GM23338 (cell line): Measurements from ENCODE around the gene ZNF148. TPM values are rescaled to one million over a fixed set of nuclear protein-coding genes. Genes with fewer than 3 reads are reported as not detected.

Experiments used
- ATAC-seq: fragments of 200-7000 bp; cut with Tn5 transposase; 3 replicates; pipeline ENCODE4 v1.9.1; 2020
- DNase-seq: peaks from one replicate; pipeline ENCODE4 v3.0.0-alpha.2; 2015; ENCODE audit warnings: low spot score
- H2AFZ ChIP-seq: fragments of 200-600 bp; sonication (generic); 2 replicates; pipeline ENCODE4 v1.8.0; 2016; ENCODE audit warnings: antibody characterized with exemption, mild to moderate bottlenecking, moderate library complexity
- H3F3A ChIP-seq: fragments of 200-600 bp; sonication (generic); replicated peaks from 2 replicates; pipeline ENCODE4 v1.8.0; 2017; ENCODE audit warnings: antibody characterized with exemption, mixed run types, low read depth
- H3K27ac ChIP-seq: fragments of 200-600 bp; sonication (generic); 2 replicates; pipeline ENCODE4 v1.6.1; 2016; ENCODE audit warnings: low read depth
- H3K27me3 ChIP-seq: fragments of 200-600 bp; sonication (generic); 2 replicates; pipeline ENCODE4 v1.8.0; 2016; ENCODE audit warnings: mild to moderate bottlenecking, mixed run types, moderate library complexity; ENCODE audit not compliant: insufficient read depth
- H3K36me3 ChIP-seq: fragments of 200-600 bp; sonication (generic); 2 replicates; pipeline ENCODE4 v1.8.0; 2016; ENCODE audit warnings: mild to moderate bottlenecking; ENCODE audit not compliant: insufficient read depth
- H3K4me1 ChIP-seq: fragments of 200-600 bp; sonication (generic); 2 replicates; pipeline ENCODE4 v1.8.0; 2016; ENCODE audit warnings: mild to moderate bottlenecking, moderate library complexity; ENCODE audit not compliant: insufficient read depth
- H3K4me2 ChIP-seq: fragments of 200-600 bp; sonication (generic); 2 replicates; pipeline ENCODE4 v1.7.1; 2017; ENCODE audit warnings: mixed run types
- H3K4me3 ChIP-seq: fragments of 200-600 bp; sonication (generic); 2 replicates; pipeline ENCODE4 v1.6.1; 2016; ENCODE audit warnings: mixed run types
- H3K79me2 ChIP-seq: fragments of 200-600 bp; sonication (generic); replicated peaks from 2 replicates; pipeline ENCODE4 v1.8.0; 2017; ENCODE audit warnings: mild to moderate bottlenecking; ENCODE audit not compliant: insufficient read depth
- H3K9me2 ChIP-seq: fragments of 200-600 bp; sonication (generic); 2 replicates; pipeline ENCODE4 v1.8.0; 2017; ENCODE audit not compliant: insufficient read depth
- H4K20me1 ChIP-seq: fragments of 200-600 bp; sonication (generic); replicated peaks from 2 replicates; pipeline ENCODE4 v1.8.0; 2017; ENCODE audit warnings: mild to moderate bottlenecking; ENCODE audit not compliant: insufficient read depth
- H3K27ac Mint-ChIP-seq: 2 replicates; pipeline ENCODE4 v1.8.0; 2020; ENCODE audit warnings: inconsistent platforms, mild to moderate bottlenecking, moderate library complexity, mixed read lengths
- H3K27me3 Mint-ChIP-seq: 3 replicates; pipeline ENCODE4 v1.8.0; 2022; ENCODE audit warnings: low read depth, mild to moderate bottlenecking, moderate library complexity, mixed read lengths, inconsistent platforms; ENCODE audit not compliant: insufficient read depth, poor library complexity
- H3K36me3 Mint-ChIP-seq: 3 replicates; pipeline ENCODE4 v1.8.0; 2021; ENCODE audit warnings: low read depth, mild to moderate bottlenecking, inconsistent platforms, moderate library complexity, mixed read lengths
- H3K4me1 Mint-ChIP-seq: 3 replicates; pipeline ENCODE4 v1.8.0; 2020; ENCODE audit warnings: mild to moderate bottlenecking, inconsistent platforms, mixed read lengths
- H3K4me3 Mint-ChIP-seq: 3 replicates; pipeline ENCODE4 v1.8.0; 2021; ENCODE audit warnings: moderate library complexity, mild to moderate bottlenecking, inconsistent platforms, mixed read lengths
- H3K9me3 Mint-ChIP-seq: 3 replicates; pipeline ENCODE4 v1.8.0; 2020; ENCODE audit warnings: moderate library complexity, mild to moderate bottlenecking, inconsistent platforms, mixed read lengths
- CREB1 ChIP-seq: fragments of 250-450 bp; sonication (Bioruptor Pico); IDR thresholded peaks from 2 replicates; pipeline ENCODE4 v1.5.0; 2020; ENCODE audit warnings: low read depth, mild to moderate bottlenecking, moderate library complexity
- CTCF ChIP-seq, 2 experiments: fragments of 200-600 bp in 1 of 2; sonication (generic) in 1 of 2; conservative IDR thresholded peaks; 2 replicates each; pipeline versions ENCODE4 v1.5.1 to v1.6.1; 2016 to 2017; ENCODE audit warnings: antibody characterized with exemption in 2 of 2, low read depth in 2 of 2, mild to moderate bottlenecking in 2 of 2, moderate library complexity in 1 of 2
- EZH2 ChIP-seq: fragments of 200-600 bp; sonication (generic); IDR thresholded peaks from one replicate; pipeline ENCODE4 v1.8.0; 2017; ENCODE audit warnings: antibody characterized with exemption, mild to moderate bottlenecking, low read depth; ENCODE audit not compliant: unreplicated experiment
- JUNB ChIP-seq: IDR thresholded peaks from one replicate; pipeline ENCODE4 v1.6.1; 2016; ENCODE audit warnings: antibody characterized with exemption; ENCODE audit not compliant: unreplicated experiment
- NANOG ChIP-seq: IDR thresholded peaks from 2 replicates; pipeline ENCODE4 v1.6.1; 2016; ENCODE audit warnings: antibody characterized with exemption, borderline replicate concordance
- POLR2AphosphoS5 ChIP-seq: IDR thresholded peaks from 2 replicates; pipeline ENCODE4 v1.6.1; 2016; ENCODE audit warnings: antibody characterized with exemption, low read depth
- REST ChIP-seq: IDR thresholded peaks from one replicate; pipeline ENCODE4 v1.6.1; 2018; ENCODE audit warnings: antibody characterized with exemption; ENCODE audit not compliant: unreplicated experiment
- STAT1 ChIP-seq: IDR thresholded peaks from one replicate; pipeline ENCODE4 v1.6.1; 2016; ENCODE audit warnings: antibody characterized with exemption; ENCODE audit not compliant: unreplicated experiment
- ZNF114 ChIP-seq: fragments of 250-450 bp; sonication (Bioruptor Pico); IDR thresholded peaks from 2 replicates; pipeline ENCODE4 v1.5.0; 2020; ENCODE audit warnings: mild to moderate bottlenecking, moderate library complexity
- ZNF331 ChIP-seq: fragments of 250-450 bp; sonication (Bioruptor Pico); IDR thresholded peaks from 2 replicates; pipeline ENCODE4 v1.5.0; 2020; ENCODE audit warnings: low read depth, mild to moderate bottlenecking, moderate library complexity
- polyA plus RNA-seq: library from polyadenylated mRNA; unstranded; fragments of >200 nt; fragmentation: Nextera tagmentation; extraction: Ambion mirVana; gene quantifications from 2 replicates; pipeline ENCODE4 v1.2.1, GENCODE V29; 2016
- total RNA-seq: library from RNA; depleted of rRNA; stranded (reverse); fragments of >200 nt; shearing (Covaris generic); gene quantifications from 2 replicates; pipeline ENCODE4 v1.2.3, GENCODE V29; 2014
- TF ChIP-seq, protein P1 (sequence below): IDR thresholded peaks from 2 replicates; pipeline ENCODE4 v1.6.1; 2016; ENCODE audit warnings: antibody characterized with exemption
- TF ChIP-seq, protein P2 (sequence below): fragments of 250-450 bp; sonication (Bioruptor Pico); IDR thresholded peaks from 2 replicates; pipeline ENCODE4 v1.5.0; 2020; ENCODE audit warnings: mild to moderate bottlenecking, moderate library complexity

The ZNF148 gene
- total and polyA plus RNA-seq, 2 experiments from 2014 or later = 13.9 to 16.9 TPM

DNA sequence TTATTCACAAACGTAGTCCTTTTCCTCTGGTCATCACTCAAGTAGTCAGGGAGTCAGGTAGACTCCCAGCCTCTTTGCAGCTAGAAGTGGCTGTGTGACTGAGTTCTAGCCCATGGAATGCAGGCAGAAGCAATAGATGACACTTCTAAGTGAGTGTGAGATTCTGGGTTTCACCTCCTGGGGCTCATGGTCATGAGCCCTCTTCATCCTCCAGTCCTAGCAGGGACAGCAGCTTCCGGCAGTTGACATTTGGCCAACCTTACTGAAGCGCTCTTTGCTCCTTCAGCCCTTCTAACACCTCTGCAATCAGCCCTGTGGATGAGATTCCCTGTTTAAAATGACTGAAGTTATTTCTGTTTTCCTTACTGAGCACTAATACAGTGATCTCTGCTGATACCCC lies 184.3 kb downstream of the ZNF148 start:
- H3K36me3 ChIP-seq = no peaks in the 10 kb centered on the region; the same call in 1 of the 2 replicates
- peaks cover 10% of the 10 kb centered on the region for H3K27me3 Mint-ChIP-seq
- no peak overlapping the region for H3K27ac Mint-ChIP-seq
- H3K4me2 ChIP-seq = no peak overlapping the region
- H3K27ac ChIP-seq = no peak overlapping the region
- no peak overlapping the region for H3K4me3 ChIP-seq
- H3K36me3 Mint-ChIP-seq = peaks cover 28% of the 10 kb centered on the region
- H4K20me1 ChIP-seq = no peaks in the 10 kb centered on the region
- TF ChIP-seq STAT1 = no peak
- TF ChIP-seq, protein P1, sequence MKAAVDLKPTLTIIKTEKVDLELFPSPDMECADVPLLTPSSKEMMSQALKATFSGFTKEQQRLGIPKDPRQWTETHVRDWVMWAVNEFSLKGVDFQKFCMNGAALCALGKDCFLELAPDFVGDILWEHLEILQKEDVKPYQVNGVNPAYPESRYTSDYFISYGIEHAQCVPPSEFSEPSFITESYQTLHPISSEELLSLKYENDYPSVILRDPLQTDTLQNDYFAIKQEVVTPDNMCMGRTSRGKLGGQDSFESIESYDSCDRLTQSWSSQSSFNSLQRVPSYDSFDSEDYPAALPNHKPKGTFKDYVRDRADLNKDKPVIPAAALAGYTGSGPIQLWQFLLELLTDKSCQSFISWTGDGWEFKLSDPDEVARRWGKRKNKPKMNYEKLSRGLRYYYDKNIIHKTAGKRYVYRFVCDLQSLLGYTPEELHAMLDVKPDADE = no peak
- TF ChIP-seq, protein P2, sequence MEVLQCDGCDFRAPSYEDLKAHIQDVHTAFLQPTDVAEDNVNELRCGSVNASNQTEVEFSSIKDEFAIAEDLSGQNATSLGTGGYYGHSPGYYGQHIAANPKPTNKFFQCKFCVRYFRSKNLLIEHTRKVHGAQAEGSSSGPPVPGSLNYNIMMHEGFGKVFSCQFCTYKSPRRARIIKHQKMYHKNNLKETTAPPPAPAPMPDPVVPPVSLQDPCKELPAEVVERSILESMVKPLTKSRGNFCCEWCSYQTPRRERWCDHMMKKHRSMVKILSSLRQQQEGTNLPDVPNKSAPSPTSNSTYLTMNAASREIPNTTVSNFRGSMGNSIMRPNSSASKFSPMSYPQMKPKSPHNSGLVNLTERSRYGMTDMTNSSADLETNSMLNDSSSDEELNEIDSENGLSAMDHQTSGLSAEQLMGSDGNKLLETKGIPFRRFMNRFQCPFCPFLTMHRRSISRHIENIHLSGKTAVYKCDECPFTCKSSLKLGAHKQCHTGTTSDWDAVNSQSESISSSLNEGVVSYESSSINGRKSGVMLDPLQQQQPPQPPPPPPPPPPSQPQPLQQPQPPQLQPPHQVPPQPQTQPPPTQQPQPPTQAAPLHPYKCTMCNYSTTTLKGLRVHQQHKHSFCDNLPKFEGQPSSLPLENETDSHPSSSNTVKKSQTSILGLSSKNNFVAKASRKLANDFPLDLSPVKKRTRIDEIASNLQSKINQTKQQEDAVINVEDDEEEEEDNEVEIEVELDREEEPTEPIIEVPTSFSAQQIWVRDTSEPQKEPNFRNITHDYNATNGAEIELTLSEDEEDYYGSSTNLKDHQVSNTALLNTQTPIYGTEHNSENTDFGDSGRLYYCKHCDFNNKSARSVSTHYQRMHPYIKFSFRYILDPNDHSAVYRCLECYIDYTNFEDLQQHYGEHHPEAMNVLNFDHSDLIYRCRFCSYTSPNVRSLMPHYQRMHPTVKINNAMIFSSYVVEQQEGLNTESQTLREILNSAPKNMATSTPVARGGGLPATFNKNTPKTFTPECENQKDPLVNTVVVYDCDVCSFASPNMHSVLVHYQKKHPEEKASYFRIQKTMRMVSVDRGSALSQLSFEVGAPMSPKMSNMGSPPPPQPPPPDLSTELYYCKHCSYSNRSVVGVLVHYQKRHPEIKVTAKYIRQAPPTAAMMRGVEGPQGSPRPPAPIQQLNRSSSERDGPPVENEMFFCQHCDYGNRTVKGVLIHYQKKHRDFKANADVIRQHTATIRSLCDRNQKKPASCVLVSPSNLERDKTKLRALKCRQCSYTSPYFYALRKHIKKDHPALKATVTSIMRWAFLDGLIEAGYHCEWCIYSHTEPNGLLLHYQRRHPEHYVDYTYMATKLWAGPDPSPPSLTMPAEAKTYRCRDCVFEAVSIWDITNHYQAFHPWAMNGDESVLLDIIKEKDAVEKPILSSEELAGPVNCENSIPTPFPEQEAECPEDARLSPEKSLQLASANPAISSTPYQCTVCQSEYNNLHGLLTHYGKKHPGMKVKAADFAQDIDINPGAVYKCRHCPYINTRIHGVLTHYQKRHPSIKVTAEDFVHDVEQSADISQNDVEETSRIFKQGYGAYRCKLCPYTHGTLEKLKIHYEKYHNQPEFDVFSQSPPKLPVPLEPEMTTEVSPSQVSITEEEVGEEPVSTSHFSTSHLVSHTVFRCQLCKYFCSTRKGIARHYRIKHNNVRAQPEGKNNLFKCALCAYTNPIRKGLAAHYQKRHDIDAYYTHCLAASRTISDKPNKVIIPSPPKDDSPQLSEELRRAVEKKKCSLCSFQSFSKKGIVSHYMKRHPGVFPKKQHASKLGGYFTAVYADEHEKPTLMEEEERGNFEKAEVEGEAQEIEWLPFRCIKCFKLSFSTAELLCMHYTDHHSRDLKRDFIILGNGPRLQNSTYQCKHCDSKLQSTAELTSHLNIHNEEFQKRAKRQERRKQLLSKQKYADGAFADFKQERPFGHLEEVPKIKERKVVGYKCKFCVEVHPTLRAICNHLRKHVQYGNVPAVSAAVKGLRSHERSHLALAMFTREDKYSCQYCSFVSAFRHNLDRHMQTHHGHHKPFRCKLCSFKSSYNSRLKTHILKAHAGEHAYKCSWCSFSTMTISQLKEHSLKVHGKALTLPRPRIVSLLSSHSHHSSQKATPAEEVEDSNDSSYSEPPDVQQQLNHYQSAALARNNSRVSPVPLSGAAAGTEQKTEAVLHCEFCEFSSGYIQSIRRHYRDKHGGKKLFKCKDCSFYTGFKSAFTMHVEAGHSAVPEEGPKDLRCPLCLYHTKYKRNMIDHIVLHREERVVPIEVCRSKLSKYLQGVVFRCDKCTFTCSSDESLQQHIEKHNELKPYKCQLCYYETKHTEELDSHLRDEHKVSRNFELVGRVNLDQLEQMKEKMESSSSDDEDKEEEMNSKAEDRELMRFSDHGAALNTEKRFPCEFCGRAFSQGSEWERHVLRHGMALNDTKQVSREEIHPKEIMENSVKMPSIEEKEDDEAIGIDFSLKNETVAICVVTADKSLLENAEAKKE (CRISPR knock-in tag) = no peak
- no peak for TF ChIP-seq NANOG
- no peak for TF ChIP-seq POLR2AphosphoS5
- TF ChIP-seq ZNF114 (CRISPR knock-in tag) = no peak
- TF ChIP-seq EZH2 = no peak
- no peak for TF ChIP-seq ZNF331 (CRISPR knock-in tag)
- no peak for TF ChIP-seq JUNB
- no peak for TF ChIP-seq CTCF (conservative IDR thresholded peaks at IDR 0.05; ENCODE audit: low read depth in 2 of 2)
- no peak for TF ChIP-seq CREB1
- TF ChIP-seq REST = no peak
- H3K79me2 ChIP-seq = no peaks in the 10 kb centered on the region
- no peaks in the 10 kb centered on the region for H3K27me3 ChIP-seq
- DNase-seq (no peak), ATAC-seq (no peak)
- no peak overlapping the region for H2AFZ ChIP-seq
- H3K4me1 ChIP-seq = peaks cover 11% of the 10 kb centered on the region
- no peak overlapping the region for H3K4me3 Mint-ChIP-seq
- no peaks in the 10 kb centered on the region for H3K9me2 ChIP-seq
- H3K9me3 Mint-ChIP-seq = peaks cover 3% of the 10 kb centered on the region; the same call in 1 of the 3 replicates
- peaks cover 58% of the 10 kb centered on the region for H3K4me1 Mint-ChIP-seq
- no peaks in the 10 kb centered on the region; the same call in 1 of the 2 replicates for H3F3A ChIP-seq
